ENCODE measurements around the gene TEC.
"Not testable (repeated sequence)": the region's sequence is repeated elsewhere in the genome, so short reads cannot be mapped to it uniquely, and the experiment has no call there.

TEC gene

DNA sequence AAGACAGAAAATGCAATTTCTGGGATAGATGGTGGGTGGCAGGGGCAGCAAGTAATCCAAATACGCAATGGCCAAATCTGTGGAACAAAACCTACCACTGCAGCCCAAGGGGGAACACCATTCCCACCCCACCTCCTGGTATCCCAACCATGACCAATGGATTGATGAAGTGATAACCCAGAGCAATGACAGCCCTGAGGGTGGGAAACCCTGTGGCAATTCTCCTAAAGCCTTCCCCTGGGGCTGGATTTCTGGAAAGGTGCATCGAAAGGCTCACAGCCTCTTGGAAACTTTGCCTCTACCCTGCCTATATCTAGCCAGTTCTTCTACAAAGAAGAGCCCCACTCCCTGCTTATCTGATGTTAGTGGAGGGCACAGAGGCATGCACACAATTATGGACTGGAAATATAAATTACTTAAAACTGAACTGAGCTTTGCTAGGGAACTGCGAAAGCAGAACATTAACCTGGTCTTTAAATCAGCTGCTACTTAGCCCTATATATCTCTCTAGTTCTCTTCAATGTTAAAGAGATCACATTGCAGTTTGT is 75.6 kb downstream of the TEC start:
- DNase-seq, result no peak

DNA sequence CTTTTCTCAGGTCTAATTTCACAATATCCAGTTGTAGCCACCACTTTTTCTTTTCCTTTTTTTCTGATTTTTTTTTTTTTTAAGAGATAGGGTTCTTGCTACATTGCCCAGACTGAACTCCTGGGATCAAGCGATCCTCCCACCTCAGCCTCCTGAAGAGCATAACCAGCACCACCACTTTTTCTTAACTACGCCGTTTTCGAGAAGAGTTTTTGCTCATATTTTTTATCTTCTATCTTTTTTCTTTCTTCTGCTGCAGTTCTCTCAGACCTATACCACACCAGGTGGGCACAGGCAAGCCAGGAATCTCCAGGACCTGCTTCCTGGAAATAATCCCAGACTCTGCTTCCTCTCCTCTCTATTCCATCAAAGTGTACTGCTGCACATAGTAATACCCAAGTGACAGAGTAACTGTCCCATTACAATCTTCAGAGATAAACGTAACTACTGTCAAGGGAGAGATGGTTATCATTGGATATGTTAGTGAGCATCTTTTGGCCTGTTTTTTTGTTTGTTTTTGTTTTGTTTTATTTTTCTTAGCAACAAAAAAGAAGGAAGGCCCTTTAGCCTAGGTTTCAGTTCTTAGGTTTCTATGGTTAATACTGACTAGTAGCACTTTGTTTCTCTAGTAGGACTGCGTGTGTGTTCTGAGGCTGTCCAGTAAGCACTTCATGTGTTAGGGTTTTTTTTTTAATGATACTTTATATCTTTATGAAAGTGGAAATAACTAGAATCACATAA is 76.4 kb downstream of the TEC start:
- no peak for DNase-seq

DNA sequence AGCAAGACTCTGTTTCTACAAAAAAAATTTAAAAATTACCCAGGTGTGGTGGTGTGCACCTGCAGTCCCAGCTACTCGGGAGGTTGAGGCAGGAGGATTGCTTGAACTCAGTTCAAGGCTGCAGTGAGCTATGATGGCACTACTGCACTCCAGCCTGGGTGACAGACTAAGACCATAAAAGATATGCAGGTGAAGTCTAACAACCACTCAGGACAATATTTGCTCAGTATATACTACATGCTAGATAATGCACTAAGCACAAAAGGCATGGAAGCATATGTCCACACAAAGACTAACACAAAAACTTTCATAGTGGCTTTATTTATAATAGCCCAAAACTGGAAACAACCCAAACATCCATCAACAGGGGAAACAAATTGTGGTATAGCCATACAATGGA is 77.9 kb downstream of the TEC start:
- no peak for DNase-seq

DNA sequence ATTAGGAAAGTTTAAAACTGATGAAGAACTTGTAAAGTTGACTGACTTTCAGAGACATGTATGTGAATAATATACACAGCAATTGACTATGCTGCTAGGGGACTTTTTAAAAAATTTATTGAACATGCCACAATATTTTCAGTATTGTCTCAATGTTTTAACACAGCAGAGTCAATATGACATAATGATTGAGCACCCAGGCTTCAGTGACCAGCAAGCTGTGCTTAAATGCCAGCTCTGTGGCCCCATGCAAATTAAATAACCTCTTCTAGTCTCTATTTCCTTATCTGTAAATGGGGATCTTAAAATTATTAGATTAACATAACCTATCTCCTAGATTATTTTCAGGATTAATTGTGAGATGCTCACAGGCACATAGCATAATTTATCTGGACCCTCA is 78.8 kb downstream of the TEC start:
- no peak for DNase-seq

DNA sequence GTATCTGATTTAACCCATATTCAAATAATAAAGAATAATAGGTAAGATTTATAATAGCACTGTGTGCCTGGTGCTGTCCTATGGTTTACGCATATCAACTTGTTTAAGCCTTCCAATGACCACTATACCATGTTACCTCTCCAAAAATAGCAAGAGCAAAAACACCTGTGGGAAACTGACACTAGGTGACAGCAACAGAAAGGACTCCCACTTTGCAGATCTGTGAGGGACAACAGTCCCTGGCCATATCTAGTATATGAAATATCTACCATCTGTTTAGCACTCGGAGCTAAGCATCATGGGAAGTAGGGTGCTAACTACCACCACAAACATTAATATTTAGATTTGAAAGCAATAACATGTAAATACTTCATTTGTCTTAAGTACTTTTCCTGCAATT is 79.9 kb downstream of the TEC start:
- DNase-seq, result no peak

DNA sequence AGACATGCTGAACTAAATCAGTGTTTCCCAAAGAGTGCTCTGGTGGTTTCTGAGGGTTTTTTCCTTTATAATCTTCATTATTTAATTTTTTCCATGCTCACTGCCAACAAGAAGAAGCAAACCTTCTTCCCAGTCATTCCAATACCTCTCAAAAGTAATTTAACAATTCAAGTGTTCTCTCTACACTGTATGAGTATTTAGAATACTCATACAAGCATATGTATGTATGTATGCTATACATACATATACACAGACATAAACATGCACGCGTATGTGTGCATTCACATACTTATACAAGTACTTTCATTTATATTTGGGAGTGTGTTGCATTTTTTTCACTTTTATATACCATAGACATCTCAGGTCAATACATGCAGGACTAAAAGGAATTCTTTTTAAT is 81.2 kb downstream of the TEC start:
- DNase-seq, result no peak

DNA sequence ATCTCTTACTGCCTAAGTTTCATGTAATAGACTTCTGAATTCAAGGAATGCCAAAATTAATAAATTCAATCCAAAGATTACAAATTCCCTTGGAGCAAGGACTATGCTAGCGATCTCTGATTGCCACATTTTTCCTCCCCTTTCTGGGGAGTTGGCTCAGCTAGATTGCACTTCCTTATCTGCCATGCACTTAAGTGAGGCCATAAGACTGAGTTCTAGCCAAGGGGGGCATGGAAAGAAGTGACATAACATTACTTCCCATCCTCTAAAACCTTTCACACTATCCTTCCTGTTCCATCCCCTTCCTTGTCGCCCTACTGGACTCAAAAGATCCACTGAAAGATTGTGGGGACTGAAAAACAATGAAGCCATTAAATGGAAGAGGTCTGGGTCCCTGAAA is 81.8 kb downstream of the TEC start:
- no peak for DNase-seq

DNA sequence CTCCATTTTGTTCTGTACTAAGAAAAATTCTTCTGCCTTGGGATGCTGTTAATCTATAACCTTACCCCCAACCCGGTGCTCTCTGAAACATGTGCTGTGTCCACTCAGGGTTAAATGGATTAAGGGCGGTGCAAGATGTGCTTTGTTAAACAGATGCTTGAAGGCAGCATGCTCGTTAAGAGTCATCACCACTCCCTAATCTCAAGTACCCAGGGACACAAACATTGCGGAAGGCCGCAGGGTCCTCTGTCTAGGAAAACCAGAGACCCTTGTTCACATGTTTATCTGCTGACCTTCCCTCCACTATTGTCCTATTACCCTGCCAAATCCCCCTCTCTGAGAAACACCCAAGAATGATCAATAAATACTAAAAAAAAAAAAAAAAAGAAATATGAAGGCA is 82.6 kb downstream of the TEC start:
- DNase-seq, result not testable (repeated sequence)

DNA sequence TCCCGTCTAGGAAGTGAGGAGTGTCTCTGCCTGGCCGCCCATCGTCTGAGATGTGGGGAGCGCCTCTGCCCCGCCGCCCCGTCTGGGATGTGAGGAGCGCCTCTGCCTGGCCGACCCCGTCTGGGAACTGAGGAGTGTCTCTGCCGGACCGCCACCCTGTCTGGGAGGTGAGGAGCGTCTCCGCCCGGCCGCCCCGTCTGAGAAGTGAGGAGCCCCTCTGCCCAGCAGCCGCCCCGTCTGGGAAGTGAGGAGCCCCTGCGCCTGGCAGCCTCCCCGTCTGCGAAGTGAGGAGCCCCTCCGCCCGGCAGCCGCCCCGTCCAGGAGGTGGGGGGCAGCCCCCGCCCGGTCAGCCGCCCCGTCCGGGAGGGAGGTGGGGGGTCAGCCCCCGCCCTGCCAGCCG is 83.2 kb downstream of the TEC start:
- DNase-seq, result not testable (repeated sequence)

DNA sequence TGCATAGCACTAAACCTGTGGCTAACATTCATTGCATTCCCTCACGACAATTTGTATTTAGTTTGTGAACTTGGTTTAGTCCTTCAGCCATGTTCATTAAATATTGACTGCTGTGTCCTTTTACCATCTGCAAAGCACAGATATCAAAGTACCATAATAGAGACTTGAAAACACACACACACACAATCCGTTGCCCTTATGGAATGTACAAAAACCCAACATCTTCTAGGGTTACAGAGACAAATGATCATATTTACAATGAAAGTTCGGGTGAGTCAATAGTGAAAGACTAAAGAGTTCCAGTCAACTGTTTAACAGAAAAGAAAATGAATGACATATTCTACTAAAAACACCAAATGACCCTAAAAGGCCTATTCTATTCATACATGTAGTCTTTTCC is 84.8 kb downstream of the TEC start:
- no peak for DNase-seq

DNA sequence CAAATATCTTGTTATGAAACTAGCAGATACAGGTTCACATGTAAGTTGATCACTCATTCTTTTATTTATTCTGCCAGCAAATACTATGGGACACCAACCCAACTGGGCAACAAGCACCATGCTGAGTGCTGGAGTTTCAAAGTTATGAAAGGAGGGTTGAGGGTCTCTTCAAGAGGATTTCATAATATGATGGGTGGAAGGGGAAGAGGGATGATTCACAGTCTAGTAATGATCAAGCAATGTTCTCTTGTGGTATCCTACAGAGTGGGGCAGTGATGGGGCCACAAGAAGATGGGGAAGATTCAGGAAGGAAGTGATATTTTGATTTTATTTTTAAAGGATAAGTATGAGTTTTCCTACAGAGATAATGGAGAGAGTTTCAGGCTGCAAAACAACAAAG is 89.4 kb downstream of the TEC start:
- DNase-seq, result no peak

DNA sequence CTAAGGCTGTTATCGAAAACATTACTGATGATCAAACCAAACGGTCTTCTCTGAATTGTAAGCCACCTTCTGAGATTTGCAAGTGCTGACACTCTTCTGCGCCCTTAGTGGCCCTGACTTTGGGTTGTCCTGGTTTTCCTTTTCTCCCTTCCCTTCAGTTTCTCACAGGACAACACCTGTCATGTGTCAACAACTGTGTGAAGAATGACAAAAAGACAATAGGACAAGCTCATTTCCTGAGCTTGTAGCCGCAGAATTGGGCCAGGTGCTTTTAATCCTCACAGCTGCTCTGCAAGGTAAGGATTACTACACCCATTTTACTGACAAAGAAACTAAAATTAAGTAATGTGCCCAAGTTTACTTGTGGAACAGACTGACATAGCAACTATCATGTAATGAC is 90.7 kb downstream of the TEC start:
- DNase-seq, result no peak

DNA sequence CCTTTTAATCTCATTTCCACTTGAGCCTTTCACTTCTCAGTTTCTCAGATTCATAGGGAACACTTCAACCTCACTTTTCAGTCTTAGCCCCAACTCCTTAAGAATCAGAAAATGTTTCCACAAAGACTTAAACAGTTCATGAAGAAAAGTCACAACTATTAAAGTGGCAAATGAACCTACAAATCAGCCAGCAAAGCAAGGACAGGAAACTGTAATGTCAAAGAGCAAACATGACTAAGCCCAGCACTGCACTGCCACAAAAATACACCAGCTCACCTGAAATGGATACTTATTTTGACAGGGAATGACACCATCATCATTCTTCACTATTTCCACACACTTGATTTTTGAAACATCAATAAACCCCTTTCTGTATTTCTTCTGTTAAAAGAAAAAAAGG is 93.8 kb downstream of the TEC start:
- DNase-seq, result no peak

DNA sequence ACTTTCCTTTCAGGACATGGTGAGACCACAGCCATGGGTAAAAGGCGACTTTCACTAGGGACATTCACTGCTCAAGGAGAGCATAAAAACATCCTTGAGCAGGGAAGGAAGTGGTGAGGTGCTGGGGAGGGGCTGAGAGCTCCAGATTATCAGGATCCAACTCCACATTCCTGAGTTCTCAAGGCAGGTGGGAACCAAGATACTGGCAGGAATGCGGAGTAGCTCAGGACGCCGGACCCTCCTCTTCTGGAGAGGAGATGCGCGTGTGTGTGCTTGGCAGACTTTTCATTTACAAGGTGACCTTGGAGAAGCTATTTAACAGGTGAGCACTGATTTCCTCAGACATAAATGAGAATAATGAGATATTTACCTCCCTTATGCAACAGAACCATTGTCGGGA is 94.3 kb downstream of the TEC start:
- no peak for DNase-seq

DNA sequence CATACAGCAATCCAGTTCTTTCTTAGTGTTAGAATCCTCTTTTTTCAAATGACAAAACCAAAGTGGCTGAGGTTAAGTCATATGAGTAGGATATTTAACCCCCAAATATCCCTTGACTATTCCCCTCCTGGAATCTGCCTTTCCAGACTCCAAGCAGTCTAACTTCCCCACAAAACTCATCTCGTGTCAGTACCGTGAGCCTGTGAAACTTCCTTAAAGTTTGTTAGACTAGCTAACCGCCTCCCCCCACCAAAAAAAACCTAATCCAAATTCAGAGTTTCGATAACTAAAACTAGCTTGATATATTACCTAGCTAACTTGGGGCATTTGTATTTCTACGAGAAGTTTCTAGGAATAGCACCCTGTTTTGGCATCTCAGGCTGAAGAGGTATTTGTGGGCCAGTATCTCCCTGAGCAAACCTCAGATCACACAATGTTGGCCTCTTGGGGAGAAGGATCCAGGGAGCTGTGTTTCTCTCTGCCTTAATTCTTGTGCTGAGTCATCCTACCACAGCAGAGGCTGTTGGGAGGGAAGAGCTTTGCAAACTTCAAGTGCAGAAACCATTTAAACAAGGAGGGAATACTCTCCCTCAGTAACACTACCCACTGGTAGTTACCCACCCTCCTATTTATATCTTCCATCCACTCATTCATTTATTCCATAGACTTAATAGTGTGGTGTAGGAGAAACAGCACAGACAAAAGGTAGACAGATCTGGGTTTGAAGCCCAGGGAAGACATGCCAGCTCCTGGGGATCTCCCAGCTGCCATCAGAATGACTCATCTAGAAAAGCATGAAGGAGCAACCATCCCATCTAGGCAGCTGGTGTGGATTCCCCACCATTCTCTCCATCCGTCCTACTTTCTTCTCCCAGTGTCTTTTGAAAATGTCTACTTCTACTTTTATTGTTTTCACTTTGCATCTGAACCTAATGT is 96.3 kb downstream of the TEC start:
- no peak for DNase-seq

DNA sequence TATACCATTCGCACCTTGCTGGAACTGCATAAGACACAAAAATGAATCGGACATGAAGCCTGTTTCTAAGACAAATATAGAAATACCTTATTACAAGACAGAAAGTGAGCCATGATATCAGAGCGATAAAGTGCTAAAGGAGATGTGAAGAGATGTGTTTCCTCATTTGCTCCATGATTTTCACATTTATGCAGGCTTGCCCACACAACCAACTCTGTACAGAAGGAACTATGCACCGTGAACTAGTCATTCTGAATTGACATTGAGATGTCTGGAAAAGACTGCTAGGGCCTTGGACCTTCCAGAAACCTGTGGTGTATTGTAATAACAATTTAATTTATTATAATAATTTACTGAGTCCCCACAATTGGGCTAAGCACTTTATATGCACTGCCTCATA is 97.0 kb downstream of the TEC start:
- no peak for DNase-seq

DNA sequence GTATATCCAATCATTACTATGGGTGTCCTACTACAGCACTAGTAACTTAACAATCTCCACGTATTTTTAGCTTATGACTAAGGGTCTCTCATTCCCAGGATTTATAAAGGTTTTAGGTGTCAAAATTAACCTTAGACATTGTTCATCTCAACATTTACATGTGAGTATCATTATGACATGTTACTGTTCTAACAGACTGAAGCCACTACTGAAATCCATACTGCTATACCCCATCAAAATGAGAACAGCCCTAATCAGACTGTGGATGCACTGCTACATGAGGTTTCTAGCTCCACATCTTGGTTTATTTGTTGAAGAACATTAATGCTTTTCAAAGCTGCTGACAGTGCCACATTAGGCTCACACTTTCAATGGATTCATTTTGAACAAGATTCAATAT is 100.0 kb downstream of the TEC start:
- no peak for DNase-seq

DNA sequence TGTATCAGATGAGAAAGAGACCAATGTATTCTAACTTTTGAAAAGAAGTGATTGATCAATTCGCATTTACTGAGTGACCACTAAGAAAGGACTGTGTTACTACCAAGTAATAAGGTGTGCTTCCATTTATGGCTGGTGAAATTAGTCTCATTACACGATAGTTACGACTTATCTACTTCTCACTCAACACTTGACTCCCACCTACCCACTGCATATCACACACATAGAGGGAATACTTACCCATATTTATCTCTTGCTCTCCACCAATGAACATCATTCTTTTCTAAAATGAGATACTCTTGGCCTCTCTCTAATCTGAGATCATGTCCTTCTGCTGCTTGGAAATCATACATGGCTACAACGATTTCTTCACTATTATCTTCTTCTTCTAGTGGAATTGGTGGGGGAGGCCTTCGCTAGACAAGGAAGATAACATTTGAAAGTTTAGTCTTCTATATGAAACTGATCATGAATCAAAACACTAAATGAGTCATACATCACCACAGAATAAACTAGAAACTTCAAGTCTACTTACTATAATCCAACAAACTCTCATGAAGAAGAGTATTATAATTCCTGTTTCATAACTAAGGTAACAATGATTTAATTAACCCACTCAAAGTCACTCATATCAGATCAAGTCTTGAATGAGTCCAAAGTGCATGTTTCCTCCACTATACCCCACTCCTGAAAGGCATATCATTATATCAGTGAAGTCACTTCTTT is 101.9 kb downstream of the TEC start:
- DNase-seq, result no peak

DNA sequence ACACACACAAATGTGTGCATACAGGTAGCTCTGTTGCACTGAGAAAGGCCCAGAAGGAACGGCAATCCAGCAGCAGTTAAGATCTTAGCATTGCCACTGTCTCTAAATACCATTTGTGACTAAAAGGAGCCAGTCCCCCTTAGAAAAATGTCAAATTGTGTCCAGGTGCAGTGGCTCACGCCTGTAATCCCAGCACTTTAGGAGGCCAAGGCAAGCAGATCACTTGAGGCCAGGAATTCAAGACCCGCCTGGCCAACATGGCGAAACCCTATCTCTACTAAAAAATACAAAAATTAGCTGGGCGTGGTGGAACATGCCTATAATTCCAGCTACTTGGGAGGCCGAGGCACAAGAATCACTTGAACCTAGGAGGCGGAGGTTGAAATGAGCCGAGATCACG is 105.1 kb downstream of the TEC start:
- DNase-seq, result not testable (repeated sequence)

DNA sequence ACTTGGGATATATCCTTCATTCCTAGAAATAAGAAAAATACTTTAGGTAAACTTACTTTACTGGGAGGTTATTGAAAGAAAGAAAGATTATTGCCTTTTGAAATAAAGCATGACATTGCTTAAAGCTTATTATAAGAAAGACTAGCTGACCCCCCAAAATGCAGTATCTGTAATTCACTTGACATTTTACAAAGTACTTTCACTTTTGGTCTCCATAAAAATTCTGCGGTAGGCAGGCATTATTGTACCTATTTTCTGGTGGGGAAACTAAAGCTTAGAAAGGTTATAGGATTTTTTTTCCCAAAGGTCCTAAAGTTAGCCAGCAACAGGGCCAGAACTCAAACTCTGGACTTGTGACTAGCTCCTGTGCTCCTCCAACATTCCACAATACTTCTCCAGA is 105.9 kb downstream of the TEC start:
- DNase-seq, result no peak

DNA sequence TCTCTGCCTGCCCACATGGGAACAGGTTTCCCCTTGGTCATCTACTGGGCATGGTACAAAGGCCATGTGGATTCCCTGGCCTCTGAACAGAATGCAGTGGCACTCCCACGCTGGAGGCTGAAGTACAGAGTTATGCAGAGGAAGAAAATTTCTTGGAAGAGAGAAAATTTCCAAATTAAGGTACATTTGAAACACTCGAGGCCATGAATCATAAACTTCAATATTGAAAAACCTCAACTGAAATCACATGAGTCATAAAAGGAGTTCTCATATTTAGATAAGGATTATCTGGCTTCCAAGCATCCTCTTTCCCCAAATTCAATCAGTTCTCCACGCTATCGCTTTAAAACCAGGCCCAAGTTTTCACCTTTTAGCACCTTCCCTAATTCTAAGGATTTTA is 107.5 kb downstream of the TEC start:
- DNase-seq, result no peak

DNA sequence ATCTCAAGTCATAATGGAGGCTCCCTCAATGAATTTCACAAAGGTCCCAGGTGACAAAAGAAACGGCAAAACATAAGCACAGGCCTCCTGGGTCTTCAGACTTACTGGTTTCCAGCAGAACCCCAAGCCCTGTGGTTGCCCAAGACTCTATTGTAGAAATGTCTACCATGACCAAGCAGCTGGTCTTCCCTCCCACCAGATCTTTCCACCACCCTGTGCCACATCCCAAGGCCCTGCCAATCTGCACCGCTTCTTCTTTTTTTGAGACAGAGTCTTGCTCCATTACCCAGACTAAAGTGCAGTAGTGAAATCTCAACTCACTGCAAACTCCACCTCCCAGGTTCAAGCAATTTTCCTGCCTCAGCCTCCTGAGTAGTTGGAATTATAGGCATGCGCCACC is 112.4 kb downstream of the TEC start:
- no peak for DNase-seq

DNA sequence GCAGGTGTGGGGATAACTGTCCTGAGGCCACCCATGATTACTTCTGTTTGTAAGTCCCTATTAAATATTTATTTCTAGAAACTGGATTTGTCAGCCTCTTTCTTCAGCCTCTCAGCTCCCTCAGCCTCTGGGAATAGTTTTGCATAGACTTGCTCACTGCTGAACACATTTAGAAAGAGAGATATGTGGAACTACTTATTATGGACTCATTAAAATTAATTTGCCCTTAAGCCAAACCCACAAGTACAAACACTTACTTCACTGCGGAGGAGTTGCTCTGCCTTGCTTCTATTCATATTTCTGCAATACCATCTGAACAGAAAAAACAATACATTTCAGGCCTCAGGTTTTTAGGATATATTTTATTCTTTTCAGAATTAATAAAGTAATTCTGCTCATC is 113.2 kb downstream of the TEC start:
- no peak for DNase-seq

All from femur (tissue), 1 donor.